ENCODE data around the gene LRRC27. TPM values are rescaled to one million over a fixed set of nuclear protein-coding genes. Genes with fewer than 3 reads are reported as not detected.

Gene LRRC27
- total and polyA plus RNA-seq, 7 donors, result 2.2 to 8.3 (median 2.5) TPM

GRCh38 chr10:132401401-132402118, 69.6 kb downstream of the LRRC27 start:
- Histone ChIP-seq H3K4me1 (peaks cover 38% of the 10 kb centered on the region), H3K27me3 (ENCODE audit: insufficient read depth in 3 of 3, low read length in 2 of 3) (no peaks in the 10 kb centered on the region), H3K27ac (no peak overlapping the region), H3K4me3 (no peak overlapping the region), H3K36me3 (ENCODE audit: insufficient read depth in 1 of 2, low read depth in 1 of 2) (peaks cover 0 to 18% of the 10 kb centered on the region in 2 donors), H3K9me3 (no peaks in the 10 kb centered on the region)
- intact Hi-C loops (cut with DNase I), result no loop called here
- DNase-seq, result peak; percentile 18 to 56
- 85 to 88% (median 87%) methylated on average over 20 of the region's 20 CpGs for WGBS, 3 donors
- no peak for ATAC-seq
- TF ChIP-seq, protein P1, sequence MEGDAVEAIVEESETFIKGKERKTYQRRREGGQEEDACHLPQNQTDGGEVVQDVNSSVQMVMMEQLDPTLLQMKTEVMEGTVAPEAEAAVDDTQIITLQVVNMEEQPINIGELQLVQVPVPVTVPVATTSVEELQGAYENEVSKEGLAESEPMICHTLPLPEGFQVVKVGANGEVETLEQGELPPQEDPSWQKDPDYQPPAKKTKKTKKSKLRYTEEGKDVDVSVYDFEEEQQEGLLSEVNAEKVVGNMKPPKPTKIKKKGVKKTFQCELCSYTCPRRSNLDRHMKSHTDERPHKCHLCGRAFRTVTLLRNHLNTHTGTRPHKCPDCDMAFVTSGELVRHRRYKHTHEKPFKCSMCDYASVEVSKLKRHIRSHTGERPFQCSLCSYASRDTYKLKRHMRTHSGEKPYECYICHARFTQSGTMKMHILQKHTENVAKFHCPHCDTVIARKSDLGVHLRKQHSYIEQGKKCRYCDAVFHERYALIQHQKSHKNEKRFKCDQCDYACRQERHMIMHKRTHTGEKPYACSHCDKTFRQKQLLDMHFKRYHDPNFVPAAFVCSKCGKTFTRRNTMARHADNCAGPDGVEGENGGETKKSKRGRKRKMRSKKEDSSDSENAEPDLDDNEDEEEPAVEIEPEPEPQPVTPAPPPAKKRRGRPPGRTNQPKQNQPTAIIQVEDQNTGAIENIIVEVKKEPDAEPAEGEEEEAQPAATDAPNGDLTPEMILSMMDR (IDR thresholded peaks at IDR 0.05), result no peak

- Histone ChIP-seq H3K4me1 (peaks cover 42% of the 10 kb centered on the region), H3K27ac (no peak overlapping the region), H3K4me3 (no peak overlapping the region), H3K36me3 (ENCODE audit: insufficient read depth in 1 of 2, low read depth in 1 of 2) (peaks cover 0 to 18% of the 10 kb centered on the region in 2 donors), H3K9me3 (no peaks in the 10 kb centered on the region), H3K27me3 (ENCODE audit: insufficient read depth in 3 of 3, low read length in 2 of 3) (no peaks in the 10 kb centered on the region)
- TF ChIP-seq, protein P1 (IDR thresholded peaks at IDR 0.05), result no peak
- DNase-seq, result peak; percentile 7 to 42
- no peak for ATAC-seq
- intact Hi-C loops (cut with DNase I), result no loop called here
- 89 to 90% (median 90%) methylated on average over 24 of the region's 24 CpGs for WGBS, 3 donors
These were observed 70.8 kb downstream of the LRRC27 start for GRCh38 chr10:132402781-132403241.

DNA sequence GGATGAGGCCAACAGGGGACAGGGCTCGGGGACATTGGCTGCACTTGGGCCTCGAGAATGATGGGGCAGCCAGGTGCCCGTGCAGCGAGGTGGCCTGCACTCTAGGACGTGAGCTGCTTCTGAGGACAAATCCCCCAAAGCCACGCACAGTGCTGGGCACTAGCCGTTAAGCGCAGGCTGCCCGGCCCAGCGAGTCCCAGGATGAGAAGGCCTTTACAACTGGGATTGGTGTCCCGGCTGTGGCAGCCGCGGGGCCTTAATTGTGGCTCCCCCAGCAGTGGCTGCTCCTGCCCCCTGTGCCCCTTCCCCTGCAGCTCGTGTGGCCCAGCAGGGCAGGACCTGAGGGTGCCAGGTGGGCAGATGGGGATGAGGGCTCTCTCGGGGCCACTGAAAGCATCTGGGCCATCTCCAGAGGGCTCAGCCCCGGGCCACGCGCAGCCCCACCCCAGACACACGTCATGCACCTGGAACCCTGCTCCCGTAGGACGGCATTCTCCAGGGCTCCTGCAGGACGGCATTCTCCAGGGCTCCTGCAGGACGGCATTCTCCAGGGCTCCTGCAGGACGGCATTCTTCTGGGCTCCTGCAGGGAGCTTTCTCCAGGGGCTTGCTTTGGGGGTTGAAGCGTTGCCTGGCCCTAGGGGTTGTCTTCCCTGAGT, 71.6 kb downstream of the LRRC27 start:
- intact Hi-C loops (cut with DNase I), result no loop called here

GRCh38 chr10:132404169-132404880, 72.3 kb downstream of the LRRC27 start:
- peak; percentile 2 to 39 for DNase-seq
- TF ChIP-seq, protein P1 (IDR thresholded peaks at IDR 0.05), result no peak
- no peaks in the 10 kb centered on the region for H3K9me3 ChIP-seq
- ATAC-seq, result no peak
- WGBS, 3 donors, result 80 to 92% (median 86%) methylated on average over 23 to 32 of the region's 32 CpGs
- H3K27me3 ChIP-seq (ENCODE audit: insufficient read depth in 3 of 3, low read length in 2 of 3), result no peaks in the 10 kb centered on the region
- H3K27ac ChIP-seq, result no peak overlapping the region
- intact Hi-C loops (cut with DNase I), result no loop called here
- H3K4me3 ChIP-seq, result no peak overlapping the region
- H3K4me1 ChIP-seq, result peaks cover 42% of the 10 kb centered on the region
- peaks cover 0 to 18% of the 10 kb centered on the region in 2 donors for H3K36me3 ChIP-seq (ENCODE audit: insufficient read depth in 1 of 2, low read depth in 1 of 2)

More for the DNA sequence above, 71.6 kb downstream of the LRRC27 start:
- ATAC-seq (no peak), DNase-seq (peak in 1 of 2 donors; percentile 6)
- TF ChIP-seq, protein P1 (IDR thresholded peaks at IDR 0.05), result no peak
- WGBS, 3 donors, result 85 to 96% (median 95%) methylated on average over 25 of the region's 25 CpGs
- Histone ChIP-seq H3K27me3 (ENCODE audit: insufficient read depth in 3 of 3, low read length in 2 of 3) (no peaks in the 10 kb centered on the region), H3K4me3 (no peak overlapping the region), H3K36me3 (ENCODE audit: insufficient read depth in 1 of 2, low read depth in 1 of 2) (peaks cover 0 to 18% of the 10 kb centered on the region in 2 donors), H3K27ac (no peak overlapping the region), H3K4me1 (peaks cover 42% of the 10 kb centered on the region), H3K9me3 (no peaks in the 10 kb centered on the region)
